ENCODE data around the gene LCE1C. TPM values are rescaled to one million over a fixed set of nuclear protein-coding genes. Genes with fewer than 3 reads are reported as not detected.

Gene LCE1C
- total and polyA plus RNA-seq, 2 donors = 0.14 to 3.0 TPM

Other genes with a start within 250 kb of the LCE1C start
- not detected for gene LCE3E, start 239.9 kb downstream of the LCE1C start, total RNA-seq
- gene LCE3E, start 239.9 kb downstream of the LCE1C start, polyA plus RNA-seq = 6.2 TPM
- gene LCE3D, start 226.1 kb downstream of the LCE1C start, total RNA-seq = not detected
- gene LCE3D, start 226.1 kb downstream of the LCE1C start, polyA plus RNA-seq = 15.7 TPM
- gene LCE3C, start 206.4 kb downstream of the LCE1C start, total RNA-seq = not detected
- 0.66 TPM for gene LCE3C, start 206.4 kb downstream of the LCE1C start, polyA plus RNA-seq
- gene LCE3B, start 192.8 kb downstream of the LCE1C start, total RNA-seq = not detected
- gene LCE3B, start 192.8 kb downstream of the LCE1C start, polyA plus RNA-seq = not detected
- not detected for gene LCE3A, start 183.5 kb downstream of the LCE1C start, total RNA-seq
- not detected for gene LCE3A, start 183.5 kb downstream of the LCE1C start, polyA plus RNA-seq
- not detected for gene LCE2D, start 143.3 kb downstream of the LCE1C start, total RNA-seq
- 1.3 TPM for gene LCE2D, start 143.3 kb downstream of the LCE1C start, polyA plus RNA-seq
- gene LCE2C, start 131.4 kb downstream of the LCE1C start, total RNA-seq = not detected
- gene LCE2C, start 131.4 kb downstream of the LCE1C start, polyA plus RNA-seq = 1.7 TPM
- gene LCE2B, start 120.5 kb downstream of the LCE1C start, total RNA-seq = 0.09 TPM
- 1.5 TPM for gene LCE2B, start 120.5 kb downstream of the LCE1C start, polyA plus RNA-seq
- gene LCE2A, start 108.3 kb downstream of the LCE1C start, total RNA-seq = not detected
- 1.3 TPM for gene LCE2A, start 108.3 kb downstream of the LCE1C start, polyA plus RNA-seq
- gene LCE4A, start 98.5 kb downstream of the LCE1C start, total RNA-seq = not detected
- not detected for gene LCE4A, start 98.5 kb downstream of the LCE1C start, polyA plus RNA-seq
- not detected for gene KPRP, start 48.6 kb downstream of the LCE1C start, total RNA-seq
- 0.21 TPM for gene KPRP, start 48.6 kb downstream of the LCE1C start, polyA plus RNA-seq
- gene LCE1F, start 31.5 kb downstream of the LCE1C start, total RNA-seq = not detected
- gene LCE1F, start 31.5 kb downstream of the LCE1C start, polyA plus RNA-seq = 0.46 TPM
- not detected for gene LCE1E, start 20.4 kb downstream of the LCE1C start, total RNA-seq
- gene LCE1E, start 20.4 kb downstream of the LCE1C start, polyA plus RNA-seq = 0.30 TPM
- gene LCE1D, start 9.9 kb downstream of the LCE1C start, total RNA-seq = not detected
- gene LCE1D, start 9.9 kb downstream of the LCE1C start, polyA plus RNA-seq = 0.27 TPM
- not detected for gene LCE1B, start 5.3 kb upstream of the LCE1C start, total RNA-seq
- 0.68 TPM for gene LCE1B, start 5.3 kb upstream of the LCE1C start, polyA plus RNA-seq
- gene LCE1A, start 20.8 kb upstream of the LCE1C start, total RNA-seq = not detected
- 1.0 TPM for gene LCE1A, start 20.8 kb upstream of the LCE1C start, polyA plus RNA-seq
- gene LCE6A, start 36.2 kb upstream of the LCE1C start, total RNA-seq = not detected
- 1.1 TPM for gene LCE6A, start 36.2 kb upstream of the LCE1C start, polyA plus RNA-seq
- gene LCE7A, start 53.3 kb upstream of the LCE1C start, total RNA-seq = not detected
- 0.32 TPM for gene LCE7A, start 53.3 kb upstream of the LCE1C start, polyA plus RNA-seq
- not detected for gene SMCP, start 71.7 kb upstream of the LCE1C start, total RNA-seq
- gene SMCP, start 71.7 kb upstream of the LCE1C start, polyA plus RNA-seq = 0.30 TPM
- 0.57 TPM for gene IVL, start 101.9 kb upstream of the LCE1C start, total RNA-seq
- 16.6 TPM for gene IVL, start 101.9 kb upstream of the LCE1C start, polyA plus RNA-seq
- not detected for gene SPRR5, start 140.6 kb upstream of the LCE1C start, total RNA-seq
- 0.37 TPM for gene SPRR5, start 140.6 kb upstream of the LCE1C start, polyA plus RNA-seq
- gene SPRR4, start 164.0 kb upstream of the LCE1C start, total RNA-seq = not detected
- 2.1 TPM for gene SPRR4, start 164.0 kb upstream of the LCE1C start, polyA plus RNA-seq
- gene SPRR1A, start 177.4 kb upstream of the LCE1C start, total RNA-seq = not detected
- 41.1 TPM for gene SPRR1A, start 177.4 kb upstream of the LCE1C start, polyA plus RNA-seq
- 0.28 TPM for gene SPRR3, start 195.1 kb upstream of the LCE1C start, total RNA-seq
- 9.7 TPM for gene SPRR3, start 195.1 kb upstream of the LCE1C start, polyA plus RNA-seq
- gene SPRR1B, start 224.6 kb upstream of the LCE1C start, total RNA-seq = 1.2 TPM
- 132 TPM for gene SPRR1B, start 224.6 kb upstream of the LCE1C start, polyA plus RNA-seq
- 0.19 TPM for gene SPRR2D, start 234.5 kb upstream of the LCE1C start, total RNA-seq
- gene SPRR2D, start 234.5 kb upstream of the LCE1C start, polyA plus RNA-seq = 36.9 TPM

Data from thymus (tissue), 2 donors.